OCI-LY1 (cell line): ENCODE data around the gene RIN1.
A peak's percentile ranks its signal among the peaks of the same experiment; 100 is the strongest.

Experiments used
- H2AFZ ChIP-seq: fragments of 200-600 bp; sonication (generic), shearing (Covaris generic); 2 replicates; pipeline ENCODE4 v1.6.0; 2014; ENCODE audit warnings: antibody characterized with exemption, mild to moderate bottlenecking, low read length
- H3F3A ChIP-seq: fragments of 200-600 bp; sonication (generic), shearing (Covaris generic); 2 replicates; pipeline ENCODE4 v1.6.0; 2014; ENCODE audit warnings: mild to moderate bottlenecking, antibody characterized with exemption, low read length, moderate library complexity; ENCODE audit not compliant: insufficient read depth
- H3K27ac ChIP-seq: fragments of 200-600 bp; sonication (generic); 2 replicates; pipeline ENCODE4 v1.5.1; 2014; ENCODE audit warnings: low read length, mixed run types, mild to moderate bottlenecking, low read depth; ENCODE audit not compliant: poor library complexity, severe bottlenecking
- H3K27me3 ChIP-seq: fragments of 200-600 bp; sonication (generic); 2 replicates; pipeline ENCODE4 v1.6.0; 2014; ENCODE audit warnings: antibody characterized with exemption, mild to moderate bottlenecking, low read length, moderate library complexity; ENCODE audit not compliant: insufficient read depth
- H3K36me3 ChIP-seq: fragments of 200-600 bp; sonication (generic); 2 replicates; pipeline ENCODE4 v1.6.1; 2014; ENCODE audit warnings: mild to moderate bottlenecking, antibody characterized with exemption, low read length, moderate library complexity, mixed read lengths; ENCODE audit not compliant: insufficient read depth
- H3K4me1 ChIP-seq: fragments of 200-600 bp; sonication (generic); 2 replicates; pipeline ENCODE4 v1.5.1; 2014; ENCODE audit warnings: mild to moderate bottlenecking, low read length, moderate library complexity; ENCODE audit not compliant: insufficient read depth, severe bottlenecking
- H3K4me2 ChIP-seq: fragments of 200-600 bp; sonication (generic), shearing (Covaris generic); 2 replicates; pipeline ENCODE4 v1.6.1; 2014; ENCODE audit warnings: low read length
- H3K4me3 ChIP-seq: fragments of 200-600 bp; sonication (generic); 2 replicates; pipeline ENCODE4 v1.5.1; 2014; ENCODE audit warnings: low read length, low read depth, mild to moderate bottlenecking, mixed read lengths; ENCODE audit not compliant: poor library complexity, severe bottlenecking
- H3K79me2 ChIP-seq: fragments of 200-600 bp; shearing (Covaris generic); 2 replicates; pipeline ENCODE4 v1.6.1; 2016; ENCODE audit warnings: mixed run types, low read length, mixed read lengths; ENCODE audit not compliant: insufficient read depth
- H3K9ac ChIP-seq: fragments of 200-600 bp; sonication (generic), shearing (Covaris generic); 2 replicates; pipeline ENCODE4 v1.6.1; 2014; ENCODE audit warnings: mild to moderate bottlenecking, low read length, mixed read lengths
- H3K9me2 ChIP-seq: fragments of 200-600 bp; sonication (generic), shearing (Covaris generic); 2 replicates; pipeline ENCODE4 v1.6.1; 2014; ENCODE audit warnings: low read depth, mild to moderate bottlenecking, low read length, mixed read lengths
- H3K9me3 ChIP-seq: fragments of 200-600 bp; shearing (Covaris generic); 2 replicates; pipeline ENCODE4 v1.6.1; 2014; ENCODE audit warnings: low read length, mixed read lengths
- H4K20me1 ChIP-seq: fragments of 200-600 bp; sonication (generic), shearing (Covaris generic); 2 replicates; pipeline ENCODE4 v1.6.0; 2016; ENCODE audit warnings: mild to moderate bottlenecking, low read length; ENCODE audit not compliant: insufficient read depth
- EZH2 ChIP-seq: fragments of 200-600 bp; sonication (generic), shearing (Covaris generic); IDR thresholded peaks from 2 replicates; pipeline ENCODE4 v1.8.0; 2017; ENCODE audit warnings: borderline replicate concordance, mixed run types, mild to moderate bottlenecking, antibody characterized with exemption, low read length, moderate library complexity, mixed read lengths
- TF ChIP-seq, protein P1 (sequence below): fragments of 200-600 bp; sonication (generic), shearing (Covaris generic); IDR thresholded peaks from 2 replicates; pipeline ENCODE4 v1.5.1; 2017; ENCODE audit warnings: mild to moderate bottlenecking, antibody characterized with exemption, low read length, moderate library complexity, mixed read lengths

The RIN1 gene

GRCh38 chr11:66373265-66373664 lies 37.0 kb upstream of the RIN1 start:
- Histone ChIP-seq H3K9me3 (no peaks in the 10 kb centered on the region), H3K27ac (no peak overlapping the region), H4K20me1 (no peaks in the 10 kb centered on the region), H3K9me2 (no peaks in the 10 kb centered on the region), H3K27me3 (no peaks in the 10 kb centered on the region), H3F3A (peaks cover 6% of the 10 kb centered on the region), H3K79me2 (peaks cover 4% of the 10 kb centered on the region; the same call in 1 of the 2 replicates), H3K36me3 (peaks cover 22% of the 10 kb centered on the region), H3K4me1 (peaks cover 21% of the 10 kb centered on the region), H2AFZ (no peak overlapping the region), H3K4me2 (no peak overlapping the region), H3K4me3 (no peak overlapping the region), H3K9ac (no peak overlapping the region)
- TF ChIP-seq, protein P1, sequence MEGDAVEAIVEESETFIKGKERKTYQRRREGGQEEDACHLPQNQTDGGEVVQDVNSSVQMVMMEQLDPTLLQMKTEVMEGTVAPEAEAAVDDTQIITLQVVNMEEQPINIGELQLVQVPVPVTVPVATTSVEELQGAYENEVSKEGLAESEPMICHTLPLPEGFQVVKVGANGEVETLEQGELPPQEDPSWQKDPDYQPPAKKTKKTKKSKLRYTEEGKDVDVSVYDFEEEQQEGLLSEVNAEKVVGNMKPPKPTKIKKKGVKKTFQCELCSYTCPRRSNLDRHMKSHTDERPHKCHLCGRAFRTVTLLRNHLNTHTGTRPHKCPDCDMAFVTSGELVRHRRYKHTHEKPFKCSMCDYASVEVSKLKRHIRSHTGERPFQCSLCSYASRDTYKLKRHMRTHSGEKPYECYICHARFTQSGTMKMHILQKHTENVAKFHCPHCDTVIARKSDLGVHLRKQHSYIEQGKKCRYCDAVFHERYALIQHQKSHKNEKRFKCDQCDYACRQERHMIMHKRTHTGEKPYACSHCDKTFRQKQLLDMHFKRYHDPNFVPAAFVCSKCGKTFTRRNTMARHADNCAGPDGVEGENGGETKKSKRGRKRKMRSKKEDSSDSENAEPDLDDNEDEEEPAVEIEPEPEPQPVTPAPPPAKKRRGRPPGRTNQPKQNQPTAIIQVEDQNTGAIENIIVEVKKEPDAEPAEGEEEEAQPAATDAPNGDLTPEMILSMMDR, result no peak
- TF ChIP-seq EZH2, result no peak

- TF ChIP-seq, protein P1, result no peak
- peak within 1 kb of the TSS; percentile 97 for H3K4me2 ChIP-seq
- H3K4me3 ChIP-seq, result peak within 1 kb of the TSS; percentile 91
- H3K9me3 ChIP-seq, result no peaks in the 10 kb centered on the region
- peak within 1 kb of the TSS; percentile 85 for H3K27ac ChIP-seq
- peaks cover 4% of the 10 kb centered on the region; the same call in 1 of the 2 replicates for H3K79me2 ChIP-seq
- H3K36me3 ChIP-seq, result peaks cover 36% of the 10 kb centered on the region
- H4K20me1 ChIP-seq, result no peaks in the 10 kb centered on the region
- peak within 1 kb of the TSS; percentile 89 for H3K9ac ChIP-seq
- peak within 1 kb of the TSS; percentile 39; the same call in 1 of the 2 replicates for H2AFZ ChIP-seq
- no peaks in the 10 kb centered on the region for H3K9me2 ChIP-seq
- H3K27me3 ChIP-seq, result no peaks in the 10 kb centered on the region
- H3K4me1 ChIP-seq, result peaks cover 21% of the 10 kb centered on the region
- peaks cover 6% of the 10 kb centered on the region for H3F3A ChIP-seq
These were observed 35.6 kb upstream of the RIN1 start, which contains the start of gene SLC29A2 for GRCh38 chr11:66371627-66372415. SLC29A2 (minus strand) TSS chr11:66371760; CDS start chr11:66371591, 169 bp downstream.

DNA sequence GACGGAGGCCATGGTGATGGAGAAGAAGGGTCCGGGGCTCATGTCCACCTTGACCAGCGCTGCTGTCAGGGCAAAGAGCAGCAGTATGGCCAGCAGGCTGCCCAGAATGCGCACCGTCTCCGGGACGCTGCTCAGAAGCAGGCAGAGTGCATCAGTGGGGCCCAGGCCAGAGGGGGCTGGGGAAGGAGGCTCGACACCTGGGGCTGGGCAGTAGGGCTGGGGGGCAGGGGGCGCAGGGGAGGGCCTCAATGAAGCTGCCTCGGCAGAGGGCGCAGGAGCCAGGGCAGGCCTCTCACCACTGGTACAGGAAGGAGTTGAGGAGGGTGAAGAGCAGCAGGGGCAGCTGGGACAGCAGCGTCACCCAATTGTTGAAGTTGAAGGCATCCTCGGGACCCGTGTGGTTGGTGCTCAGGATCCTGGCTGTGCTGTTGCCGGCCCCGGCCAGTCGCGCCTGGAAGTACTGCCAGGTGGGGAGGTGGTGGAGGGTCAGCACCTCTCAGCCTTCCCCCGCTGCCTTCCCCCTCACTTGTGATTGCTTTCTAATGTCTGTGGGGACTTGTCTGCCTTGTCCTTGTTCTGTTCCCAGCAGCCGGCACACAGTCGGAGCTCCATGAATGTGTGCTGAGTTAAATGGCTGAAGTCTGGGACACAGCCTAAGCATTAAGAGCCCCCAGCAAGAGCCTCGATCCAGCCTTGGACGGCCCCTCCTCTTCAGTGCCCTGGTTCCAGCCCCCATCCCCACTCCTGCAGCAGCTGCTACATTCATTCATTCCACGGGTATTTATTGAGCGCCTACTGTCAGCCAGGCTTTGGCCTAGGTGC lies 33.0 kb upstream of the RIN1 start:
- peaks cover 4% of the 10 kb centered on the region; the same call in 1 of the 2 replicates for H3K79me2 ChIP-seq
- H4K20me1 ChIP-seq, result no peaks in the 10 kb centered on the region
- no peaks in the 10 kb centered on the region for H3K27me3 ChIP-seq
- H3K36me3 ChIP-seq, result peaks cover 58% of the 10 kb centered on the region
- H3F3A ChIP-seq, result peaks cover 6% of the 10 kb centered on the region
- H3K9me2 ChIP-seq, result no peaks in the 10 kb centered on the region
- H3K4me3 ChIP-seq, result peak overlapping the region; percentile 91
- TF ChIP-seq, protein P1, result no peak
- TF ChIP-seq EZH2, result no peak
- H2AFZ ChIP-seq, result no peak overlapping the region
- H3K4me2 ChIP-seq, result peak overlapping the region; percentile 97
- H3K4me1 ChIP-seq, result peaks cover 21% of the 10 kb centered on the region
- H3K27ac ChIP-seq, result peak overlapping the region; percentile 85
- H3K9me3 ChIP-seq, result no peaks in the 10 kb centered on the region
- H3K9ac ChIP-seq, result peak overlapping the region; percentile 89
